Stimulated activated CD8-positive, alpha-beta memory T cell treated with anti-CD3 and anti-CD28 coated beads, Interleukin-2, amount 100 ng/mL, for 1 hour (primary cell): ENCODE measurements around the gene WDR82.
"Not testable (repeated sequence)": the region's sequence is repeated elsewhere in the genome, so short reads cannot be mapped to it uniquely, and the experiment has no call there.

Experiments
- DNase-seq, 2 donors: peaks; one replicate each; pipeline ENCODE4 v3.0.0-alpha.2; 2020; ENCODE audit warnings: low read depth in 2 of 2

Gene WDR82

DNA sequence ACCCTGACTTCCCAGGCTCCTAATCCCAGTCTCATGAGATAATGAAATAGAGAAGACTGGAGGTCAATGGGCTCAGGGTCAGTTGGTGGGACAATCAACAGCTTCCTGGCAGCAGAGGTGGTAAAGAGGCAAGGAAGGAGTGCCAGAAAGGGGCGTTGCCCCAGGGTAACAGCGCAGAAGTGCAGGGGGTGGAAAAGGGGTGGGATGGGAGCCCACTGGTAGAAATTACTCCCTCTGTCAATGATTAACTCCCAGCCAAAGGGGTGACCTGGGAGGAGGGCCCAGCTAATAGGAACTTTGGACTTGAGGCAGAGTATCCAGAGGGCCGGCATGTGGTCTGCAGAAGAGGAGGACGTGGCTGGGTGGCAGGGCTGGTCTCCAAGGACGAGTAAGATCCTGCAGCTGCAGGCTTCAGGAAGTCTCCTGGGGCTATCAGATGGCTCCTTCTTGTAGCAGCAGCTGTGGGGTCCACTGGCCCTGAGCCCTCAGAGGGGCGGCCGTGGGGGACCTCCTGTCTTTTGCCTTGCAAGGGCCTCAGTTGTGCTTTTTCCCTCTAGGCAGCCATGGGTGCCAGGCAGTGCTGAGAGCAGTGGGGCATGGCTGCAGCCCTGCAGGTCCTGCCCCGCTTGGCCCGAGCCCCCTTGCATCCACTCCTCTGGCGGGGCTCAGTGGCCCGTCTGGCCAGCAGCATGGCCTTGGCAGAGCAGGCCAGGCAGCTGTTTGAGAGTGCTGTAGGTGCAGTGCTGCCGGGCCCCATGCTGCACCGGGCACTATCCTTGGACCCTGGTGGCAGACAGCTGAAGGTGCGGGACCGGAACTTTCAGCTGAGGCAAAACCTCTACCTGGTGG is 11.5 kb upstream of the WDR82 start:
- DNase-seq = no peak

DNA sequence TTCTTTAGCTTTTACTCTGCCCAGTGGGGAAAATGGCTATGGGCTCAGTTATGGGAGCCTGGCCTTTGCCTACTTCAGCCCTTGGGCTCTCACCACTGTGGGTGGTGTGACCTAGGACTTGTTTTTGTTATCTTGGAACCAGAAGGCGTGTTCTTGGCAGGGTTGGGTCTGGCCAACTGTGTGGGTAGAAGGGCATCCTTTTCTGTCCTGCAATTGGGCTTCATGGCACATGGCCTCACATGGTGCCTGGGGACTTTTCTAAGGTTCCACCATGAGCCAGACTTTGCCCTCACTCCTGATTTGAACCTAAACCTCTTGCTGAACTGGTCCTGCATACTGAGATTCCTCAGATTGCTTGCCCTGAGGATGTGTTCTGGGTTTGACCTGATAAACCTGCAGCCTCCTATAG is 10.9 kb upstream of the WDR82 start:
- DNase-seq = no peak

DNA sequence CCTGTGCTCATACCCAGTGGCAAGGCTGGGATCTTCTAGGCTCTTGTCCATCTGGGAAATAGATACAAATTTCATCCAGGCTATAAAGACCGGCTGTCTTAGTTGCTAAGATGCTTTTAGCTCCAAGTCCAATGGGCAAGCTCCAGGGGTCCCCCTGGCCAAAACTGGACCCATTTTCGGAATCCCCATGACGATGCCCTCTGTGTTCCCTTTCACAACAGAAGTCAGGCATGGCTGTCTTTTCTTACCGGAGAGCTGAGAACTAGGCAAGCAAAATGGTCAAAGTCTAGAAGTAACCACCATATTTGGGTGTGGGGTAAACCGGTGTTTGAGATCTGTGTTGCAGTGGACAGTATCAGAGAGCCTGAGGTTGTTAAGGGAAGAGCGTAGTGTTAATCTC is 10.2 kb upstream of the WDR82 start:
- no peak for DNase-seq

DNA sequence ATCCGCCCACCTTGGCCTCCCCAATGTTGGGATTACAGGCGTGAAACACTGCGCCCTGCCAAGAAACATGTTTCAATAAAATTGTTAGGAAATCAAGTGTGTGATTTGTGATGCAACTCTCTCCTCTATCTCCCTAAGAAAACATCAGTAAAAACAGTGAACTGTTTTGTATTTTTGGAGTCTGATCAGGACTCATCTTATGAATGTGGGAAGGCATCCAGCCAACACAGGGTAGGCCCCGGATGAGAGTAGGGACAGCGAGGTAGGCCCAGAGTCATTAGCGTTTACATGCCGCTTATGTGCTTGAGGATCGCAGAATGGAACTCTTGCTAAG is 8.3 kb upstream of the WDR82 start:
- no peak for DNase-seq

DNA sequence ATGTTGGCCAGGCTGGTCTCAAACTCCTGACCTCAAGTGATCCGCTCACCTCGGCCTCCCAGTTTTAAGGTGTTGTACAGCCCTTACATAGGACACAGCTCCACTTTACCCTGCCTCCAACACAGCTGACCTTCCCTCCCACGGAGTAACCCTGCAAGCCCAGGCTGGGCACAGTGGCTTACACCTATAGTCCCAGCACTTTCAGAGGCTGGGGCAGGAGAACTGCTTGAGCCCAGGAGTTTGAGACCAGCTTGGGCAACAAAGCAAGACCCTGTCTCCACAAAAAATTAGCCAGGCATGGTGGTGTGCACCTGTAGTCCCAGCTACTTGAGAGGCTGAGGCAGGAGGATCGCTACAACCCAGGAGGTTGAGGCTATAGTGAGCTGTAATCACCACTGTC is 5.6 kb upstream of the WDR82 start:
- not testable (repeated sequence) for DNase-seq

DNA sequence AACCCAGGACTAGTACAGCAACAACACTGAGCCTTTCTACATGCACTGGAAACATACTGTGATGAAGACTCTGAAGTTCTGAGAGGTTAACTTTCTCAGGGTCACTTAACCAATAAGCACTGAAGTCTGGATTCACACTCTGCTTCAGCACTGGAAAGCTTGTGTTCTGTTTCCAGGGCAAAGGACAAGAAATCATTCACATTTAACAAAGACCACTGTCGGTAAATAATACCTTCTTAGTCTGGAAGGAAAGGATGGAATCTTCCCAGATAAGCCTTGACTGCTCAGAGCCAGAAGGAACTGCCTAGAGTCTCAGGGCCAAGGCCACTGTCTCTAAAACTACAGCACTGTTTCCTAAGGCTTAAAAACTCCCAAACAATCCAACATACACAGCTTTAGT is 4.9 kb upstream of the WDR82 start:
- DNase-seq = no peak

DNA sequence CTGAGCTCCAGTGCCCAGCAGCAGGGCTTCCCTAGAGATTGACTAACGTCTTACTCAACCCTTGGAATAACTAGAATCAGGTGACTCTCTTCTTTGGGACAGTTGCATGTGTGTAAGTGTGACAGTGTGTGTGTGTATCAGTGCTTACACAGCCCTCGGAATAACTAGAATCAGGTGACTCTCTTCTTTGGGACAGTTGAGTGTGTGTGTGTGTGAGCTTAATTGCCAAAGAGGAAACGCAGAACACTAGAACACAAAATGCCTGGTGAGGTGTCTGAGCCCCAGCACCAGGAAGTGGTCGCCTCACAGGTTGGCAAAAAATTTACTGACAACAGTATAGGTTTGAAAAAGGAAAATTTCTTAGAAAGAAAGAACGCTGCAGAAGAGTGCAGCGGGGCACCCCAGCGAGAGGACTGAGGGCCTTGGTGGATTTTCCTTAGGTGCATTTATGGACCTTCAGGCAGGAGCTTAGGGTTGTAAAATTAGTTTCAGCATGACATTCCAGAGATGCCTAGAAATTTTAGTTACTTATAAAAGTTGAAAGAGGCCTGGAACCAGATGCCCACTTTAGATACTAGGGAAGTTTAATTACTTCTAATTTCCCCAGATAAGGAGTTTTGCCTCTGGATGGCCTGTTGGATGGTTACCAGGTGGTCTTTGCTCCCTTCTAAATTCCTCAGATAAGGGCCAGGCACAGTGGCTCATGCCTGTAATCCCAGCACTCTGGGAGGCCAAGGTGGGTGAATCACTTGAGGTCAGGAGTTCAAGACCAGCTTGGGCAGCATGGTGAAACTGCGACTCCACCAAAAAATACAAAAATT is 3.7 kb upstream of the WDR82 start:
- peak in 1 of 2 donors; percentile 19 for DNase-seq

DNA sequence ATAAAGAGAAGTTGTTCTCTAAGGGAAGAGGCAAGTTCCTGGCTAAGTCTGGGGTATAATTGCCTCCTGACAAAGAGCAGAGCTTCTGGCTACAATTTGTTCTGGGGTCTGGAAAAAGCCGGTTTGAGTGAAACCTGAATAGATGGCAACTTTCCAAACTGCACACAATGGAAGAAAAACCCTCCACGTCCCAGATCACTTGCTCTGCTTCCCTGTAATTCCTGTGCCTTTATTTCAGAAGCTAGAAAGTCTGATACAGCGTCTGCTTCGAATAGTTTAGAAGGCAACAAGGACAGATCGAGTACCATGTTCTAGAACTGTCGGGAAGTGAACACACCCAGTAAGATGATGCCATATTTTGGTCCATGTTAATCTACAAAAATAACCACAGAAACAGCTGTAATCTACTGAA is 1.6 kb upstream of the WDR82 start:
- no peak for DNase-seq

DNA sequence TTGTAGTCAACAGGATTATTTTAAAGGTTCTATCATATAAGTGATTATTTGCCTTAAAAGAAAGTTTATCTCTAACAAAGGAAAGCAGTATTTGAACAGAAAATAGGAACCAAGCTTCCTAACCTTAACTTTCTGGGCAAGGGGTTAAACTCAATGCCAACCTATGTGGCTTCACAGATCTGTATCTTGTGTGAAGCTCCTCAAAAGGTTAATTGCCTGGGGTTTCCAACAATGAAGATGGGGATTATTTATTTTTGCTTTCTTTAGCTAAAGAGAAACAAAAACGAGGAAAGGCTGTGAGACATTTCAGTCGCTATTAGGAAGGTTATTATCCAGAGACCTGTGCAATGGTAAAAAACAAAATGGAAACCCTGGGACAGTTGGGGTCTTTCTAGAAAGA is 1.1 kb upstream of the WDR82 start:
- DNase-seq = no peak

DNA sequence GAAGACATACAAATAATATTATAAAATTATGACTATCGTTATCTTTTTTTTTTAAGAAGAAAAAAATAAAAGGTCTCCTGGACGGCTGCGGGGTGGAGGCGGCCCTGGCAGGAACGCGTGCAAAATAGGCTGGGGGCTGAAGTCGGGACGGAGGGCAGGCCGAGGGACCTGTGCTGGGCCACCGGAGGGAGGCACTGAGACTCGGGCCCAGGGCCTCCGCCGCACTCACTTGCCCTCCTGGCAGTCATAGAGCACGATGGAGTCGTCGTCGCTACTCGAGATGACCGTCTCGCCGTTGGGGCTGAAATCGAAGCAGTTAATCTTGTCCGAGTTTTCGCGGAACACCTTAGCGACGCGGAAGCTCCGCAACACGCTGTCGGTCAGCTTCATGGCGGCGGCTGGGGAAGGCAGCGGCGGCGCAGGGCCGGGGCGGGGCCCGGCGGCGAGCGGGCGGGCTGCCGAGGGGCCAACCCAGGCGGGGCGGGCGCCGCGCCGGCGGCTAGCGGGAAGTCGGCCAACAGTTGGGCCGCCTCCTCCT is 408 bp downstream of the WDR82 start:
- DNase-seq = no peak

DNA sequence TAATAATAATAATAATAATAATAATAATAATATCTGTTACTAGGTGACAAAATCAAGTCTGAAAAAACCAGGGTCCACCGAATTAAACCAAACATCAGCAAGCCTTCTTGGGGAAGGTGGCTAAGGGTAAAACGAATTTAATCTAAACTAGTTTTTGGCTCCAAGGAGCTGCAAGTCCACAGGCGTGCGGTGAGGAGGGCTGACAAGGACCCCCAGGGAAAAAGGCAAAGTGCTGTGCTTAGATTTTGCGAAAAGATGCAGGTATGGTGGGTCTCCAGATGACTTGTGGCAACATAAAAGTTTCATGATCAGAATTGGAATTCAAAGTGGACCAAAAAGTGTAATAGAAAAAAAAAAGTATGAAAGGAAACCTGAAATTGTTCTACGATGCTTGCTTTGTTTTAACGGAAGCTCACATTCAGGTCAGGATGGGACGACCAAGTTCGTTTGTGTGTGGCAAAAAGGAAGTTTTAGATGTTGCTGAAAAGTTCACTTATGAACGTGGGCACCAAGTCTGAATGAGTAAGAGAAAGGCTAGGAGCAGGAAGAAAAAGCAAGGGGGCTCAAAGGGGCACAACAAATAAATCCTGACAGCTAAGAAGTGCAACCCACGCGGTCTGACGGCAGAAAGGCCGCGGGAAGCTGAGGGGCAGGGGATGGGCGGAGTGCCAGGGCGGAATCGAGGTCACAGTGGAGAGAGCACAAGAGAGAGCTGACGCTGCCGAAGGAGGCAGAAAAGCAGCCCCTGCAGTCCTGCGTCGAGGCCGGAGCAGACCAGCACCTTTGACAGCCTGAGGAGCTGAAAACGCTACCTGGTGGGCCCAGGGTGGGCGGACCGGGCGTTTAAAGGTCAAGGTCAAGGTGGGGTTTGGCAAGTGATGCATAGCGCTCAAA is 1.1 kb downstream of the WDR82 start:
- peak in 1 of 2 donors; percentile 44 for DNase-seq

DNA sequence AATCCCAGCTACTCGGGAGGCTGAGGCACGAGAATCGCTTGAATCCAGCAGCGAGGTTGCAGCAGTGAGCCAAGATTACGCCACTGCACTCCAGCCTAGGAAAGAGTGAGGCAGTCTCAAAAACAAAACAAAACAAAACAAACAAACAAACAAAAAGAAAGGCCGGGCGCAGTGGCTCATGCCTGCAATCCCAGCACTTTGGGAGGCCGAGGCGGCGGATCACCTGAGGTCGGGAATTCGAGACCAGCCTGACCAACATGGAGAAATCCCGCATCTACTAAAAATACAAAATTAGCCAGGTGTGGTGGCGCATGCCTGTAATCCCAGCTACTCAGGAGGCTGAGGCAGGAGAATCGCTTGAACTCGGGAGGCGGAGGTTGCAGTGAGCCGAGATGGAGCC is 3.7 kb downstream of the WDR82 start:
- DNase-seq = not testable (repeated sequence)

DNA sequence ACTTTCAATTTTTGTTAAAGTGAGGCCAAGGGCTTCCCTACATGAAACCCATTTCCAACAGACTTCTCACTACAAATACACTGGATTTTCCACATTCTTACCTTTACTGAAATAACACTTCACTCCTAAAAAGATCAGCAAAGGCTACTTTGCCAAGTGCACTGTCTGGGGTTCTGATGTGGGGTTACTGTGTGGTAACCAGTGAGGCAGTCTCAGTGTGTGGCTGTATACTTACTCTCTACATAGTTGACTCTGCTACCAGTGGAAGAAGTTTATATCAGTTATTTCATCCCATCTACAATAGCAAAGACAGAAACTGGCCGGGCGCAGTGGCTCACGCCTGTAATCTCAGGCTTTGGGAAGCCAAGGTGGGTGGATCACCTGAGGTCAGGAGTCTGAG is 5.6 kb downstream of the WDR82 start:
- no peak for DNase-seq

DNA sequence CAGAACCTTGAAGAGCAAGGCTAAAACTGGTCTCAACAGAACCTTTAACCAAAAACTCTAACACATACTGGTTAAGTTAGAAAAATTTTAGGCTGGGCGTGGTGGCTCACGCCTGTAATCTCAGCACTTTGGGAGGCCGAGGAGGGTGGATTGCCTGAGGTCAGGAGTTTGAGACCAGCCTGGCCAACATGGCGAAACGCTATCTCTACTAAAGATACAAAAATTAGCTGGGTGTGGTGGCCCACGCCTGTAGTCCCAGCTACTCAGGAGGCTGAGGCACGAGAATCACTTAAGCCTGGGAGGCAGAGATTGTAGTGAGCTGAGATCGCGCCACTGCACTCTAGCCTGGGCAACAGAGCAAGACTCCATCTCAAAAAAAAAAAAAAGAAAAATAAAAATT is 6.3 kb downstream of the WDR82 start:
- not testable (repeated sequence) for DNase-seq

DNA sequence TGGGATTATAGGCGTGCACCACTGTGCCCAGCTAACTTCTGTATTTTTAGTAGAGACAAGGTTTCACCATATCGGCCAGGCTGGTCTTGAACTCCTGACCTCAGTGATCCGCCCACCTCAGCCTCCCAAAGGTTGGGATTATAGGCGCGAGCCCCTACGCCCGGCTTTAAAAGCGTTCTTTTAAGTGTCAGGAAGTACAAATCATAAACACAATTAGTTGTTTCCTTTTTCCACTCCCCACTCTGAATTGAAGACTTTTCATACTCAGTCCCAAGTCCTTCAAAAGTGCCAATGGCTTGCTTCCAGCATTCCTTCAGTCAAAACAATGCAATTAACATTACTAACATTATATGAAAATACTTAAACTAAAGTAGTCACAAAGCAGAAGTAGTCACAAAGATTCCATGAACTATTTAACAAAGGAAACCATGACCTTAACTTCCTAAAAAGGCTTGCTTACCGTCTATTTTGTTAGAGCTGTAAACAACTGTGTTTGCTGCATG is 8.1 kb downstream of the WDR82 start:
- no peak for DNase-seq

DNA sequence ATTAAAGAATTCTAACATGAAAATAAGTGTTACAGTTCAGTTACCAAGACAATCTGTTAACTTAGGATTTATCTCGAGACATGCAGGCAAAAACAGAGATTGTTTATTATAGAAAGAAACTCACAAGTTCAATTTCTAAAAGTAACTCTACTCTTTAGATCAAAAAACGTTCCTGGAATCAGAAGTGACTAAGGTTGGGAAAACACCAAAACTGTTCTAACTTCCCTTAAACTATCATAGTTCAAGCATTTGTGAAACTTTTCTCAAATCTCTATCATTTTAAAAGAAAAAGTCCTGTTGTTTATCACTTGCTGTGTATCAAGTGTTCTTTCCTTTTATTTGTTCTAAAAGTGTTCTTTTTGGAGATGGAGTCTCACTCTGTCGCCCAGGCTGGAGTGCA is 8.7 kb downstream of the WDR82 start:
- DNase-seq = no peak

DNA sequence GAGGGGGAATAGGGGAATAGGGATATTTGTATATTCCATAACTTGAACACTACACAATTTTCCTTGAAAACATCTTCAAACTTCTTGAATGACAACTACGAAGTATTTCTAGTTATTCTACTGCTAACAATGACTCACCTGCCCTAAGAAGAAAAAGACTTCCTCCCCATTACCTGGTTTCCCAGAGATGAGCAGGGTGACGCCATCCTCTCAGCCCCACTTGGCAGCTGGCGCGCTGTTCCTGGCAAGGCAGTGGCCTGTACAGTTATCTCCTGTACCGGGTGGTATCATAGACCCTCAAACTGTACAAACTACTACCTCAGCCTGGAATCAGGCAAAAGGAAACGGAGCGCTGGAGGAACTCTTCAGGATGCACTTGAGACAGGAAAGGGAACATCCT is 10.4 kb downstream of the WDR82 start:
- no peak for DNase-seq

DNA sequence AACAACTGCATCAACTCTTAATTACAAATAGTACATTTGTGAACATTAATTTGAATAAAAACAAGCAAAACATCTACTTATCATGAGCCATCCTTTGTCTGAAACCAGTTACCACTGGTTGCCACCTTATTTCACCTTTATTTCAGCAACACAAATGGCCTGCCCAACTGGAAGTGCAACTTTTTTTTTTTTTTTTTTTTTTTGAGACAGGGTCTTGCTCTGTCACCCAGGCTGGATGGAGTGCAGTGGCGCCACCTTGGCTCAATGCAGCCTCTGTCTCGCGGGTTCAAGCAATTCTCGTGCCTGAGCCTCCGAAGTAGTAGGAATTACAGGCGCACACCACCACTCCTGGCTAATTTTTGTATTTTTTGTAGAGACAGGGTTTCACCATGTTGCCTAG is 13.1 kb downstream of the WDR82 start:
- DNase-seq = no peak

DNA sequence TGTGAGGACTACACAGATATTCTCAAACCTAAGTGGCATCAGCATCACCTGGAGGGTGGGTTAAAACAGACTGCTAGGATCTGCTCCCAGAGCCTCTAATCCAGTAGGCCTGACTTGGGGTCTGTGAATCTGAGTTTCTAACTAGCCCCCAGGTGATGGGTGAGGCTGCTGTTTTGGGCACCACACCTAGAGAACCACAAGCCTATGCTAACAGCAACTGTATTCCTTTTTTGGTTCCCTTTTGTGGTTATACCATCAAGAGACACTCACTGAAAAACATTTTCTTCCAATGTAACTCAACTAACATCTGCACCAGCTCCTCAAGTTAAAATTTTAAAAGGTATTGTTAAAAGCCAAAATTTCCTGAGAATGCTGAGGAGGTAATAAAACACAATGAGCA is 16.0 kb downstream of the WDR82 start:
- no peak for DNase-seq

DNA sequence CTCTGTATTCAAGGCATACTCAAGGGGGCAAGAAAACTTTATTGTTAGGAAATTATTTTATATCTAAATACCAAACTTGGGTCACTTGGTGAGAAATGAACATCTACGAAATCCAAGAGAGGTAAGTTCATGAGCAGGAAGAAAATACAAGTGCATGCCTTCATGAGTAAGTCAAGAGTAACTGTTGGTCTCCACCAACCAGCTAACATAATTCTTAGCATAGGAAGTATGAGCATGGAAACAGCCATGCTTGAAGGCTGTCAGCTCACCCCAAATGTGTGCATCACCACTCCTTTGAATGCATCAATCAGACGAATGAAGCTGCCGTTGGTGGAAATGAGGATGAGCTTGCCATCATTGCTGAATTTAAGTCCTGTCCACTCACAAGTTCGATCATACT is 19.0 kb downstream of the WDR82 start:
- no peak for DNase-seq

DNA sequence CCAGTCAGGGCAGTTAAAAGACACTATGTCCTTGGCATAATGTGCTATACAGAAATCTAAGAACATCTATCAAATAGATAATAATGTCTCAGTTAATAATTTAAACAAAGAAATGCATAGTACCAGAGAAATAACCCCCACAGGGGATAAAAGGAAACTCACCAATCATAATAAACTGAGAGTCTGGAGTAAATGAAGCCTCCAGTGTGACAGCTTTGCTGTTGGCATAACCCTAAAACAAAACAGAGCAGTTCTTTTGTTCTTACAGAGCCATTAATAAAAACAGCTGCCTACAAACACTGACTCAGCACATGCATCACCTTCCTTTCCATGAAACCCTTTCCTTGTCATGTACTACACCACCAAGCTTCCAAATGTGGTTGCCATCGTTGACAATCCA is 19.4 kb downstream of the WDR82 start:
- no peak for DNase-seq

DNA sequence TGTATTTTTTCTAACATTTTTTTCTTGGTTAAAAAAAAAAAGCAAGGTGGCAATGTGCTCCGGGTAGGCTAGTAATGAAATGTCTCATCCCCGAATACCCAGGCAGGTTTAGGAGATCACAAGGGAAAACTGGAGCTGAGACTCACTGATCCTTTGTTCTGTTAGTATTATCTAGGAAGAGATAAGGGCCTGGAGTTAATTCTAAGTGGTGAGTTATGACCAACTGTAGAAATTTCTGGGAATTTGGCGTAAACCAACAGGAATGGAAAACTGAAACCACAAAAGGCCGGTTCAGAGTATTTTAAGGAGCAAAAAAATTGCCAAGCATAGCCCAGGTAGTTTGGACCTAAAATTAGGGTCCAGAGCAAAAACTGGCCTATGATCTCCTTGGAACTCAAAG is 20.5 kb downstream of the WDR82 start:
- DNase-seq = no peak
